Ovary (tissue), 3 donors: ENCODE results near the gene SS18.

Experiments
- CTCF ChIP-seq, 3 donors: fragments of 450-650 bp in 2 of 3; fragments of 200-600 bp in 1 of 3; IDR thresholded peaks; one replicate each; pipeline versions ENCODE4 v1.5.1 to v1.8.0; 2016 to 2022; ENCODE audit warnings: antibody characterized with exemption in 3 of 3, mild to moderate bottlenecking in 1 of 3
- POLR2A ChIP-seq: fragments of 450-650 bp; IDR thresholded peaks from one replicate; pipeline ENCODE4 v1.6.1; 2017; ENCODE audit warnings: antibody characterized with exemption, mild to moderate bottlenecking, moderate library complexity
- donor health status: DM: no; HTN: no; CAD: no.

- no peak for TF ChIP-seq CTCF (IDR thresholded peaks at IDR 0.05)
- TF ChIP-seq POLR2A: no peak
Measured at GRCh38 chr18:26005950-26006349, 84.5 kb downstream of the SS18 start.
